MM.1S (cell line): ENCODE data around the gene ANKRD13B.

Experiments
- DNase-seq: peaks from one replicate; pipeline ENCODE4 v3.0.0-alpha.2; 2015
- H2AFZ ChIP-seq: fragments of 300-600 bp; sonication (generic); 2 replicates; pipeline ENCODE4 v1.6.0; 2016; ENCODE audit warnings: antibody characterized with exemption, low read length
- H3F3A ChIP-seq: fragments of 300-600 bp; sonication (generic); 2 replicates; pipeline ENCODE4 v1.6.1; 2016; ENCODE audit warnings: mild to moderate bottlenecking, antibody characterized with exemption, low read length, moderate library complexity, mixed read lengths; ENCODE audit not compliant: insufficient read depth
- H3K27ac ChIP-seq: fragments of 300-600 bp; sonication (generic); 2 replicates; pipeline ENCODE4 v1.5.1; 2016; ENCODE audit warnings: mild to moderate bottlenecking, low read length
- H3K27me3 ChIP-seq: fragments of 300-600 bp; sonication (generic); replicated peaks from 2 replicates; pipeline ENCODE4 v1.6.0; 2016; ENCODE audit warnings: low read length; ENCODE audit not compliant: insufficient read depth
- H3K36me3 ChIP-seq: fragments of 300-600 bp; sonication (generic); replicated peaks from 2 replicates; pipeline ENCODE4 v1.6.1; 2016; ENCODE audit warnings: mild to moderate bottlenecking, low read length, mixed read lengths; ENCODE audit not compliant: insufficient read depth
- H3K4me1 ChIP-seq: fragments of 300-600 bp; sonication (generic); 2 replicates; pipeline ENCODE4 v1.6.1; 2016; ENCODE audit warnings: low read length, mixed read lengths
- H3K4me2 ChIP-seq: fragments of 300-600 bp; sonication (generic); 2 replicates; pipeline ENCODE4 v1.6.0; 2016; ENCODE audit warnings: low read depth, low read length
- H3K4me3 ChIP-seq: fragments of 300-600 bp; sonication (generic); 2 replicates; pipeline ENCODE4 v1.5.1; 2016; ENCODE audit warnings: low read length, mixed read lengths
- H3K79me2 ChIP-seq: fragments of 300-600 bp; sonication (generic); 2 replicates; pipeline ENCODE4 v1.6.1; 2016; ENCODE audit warnings: mixed run types, low read length, mixed read lengths
- H3K9ac ChIP-seq: fragments of 300-600 bp; sonication (generic); 2 replicates; pipeline ENCODE4 v1.6.1; 2016; ENCODE audit warnings: low read length, mixed read lengths
- H3K9me2 ChIP-seq: fragments of 300-600 bp; sonication (generic); replicated peaks from 2 replicates; pipeline ENCODE4 v1.6.1; 2016; ENCODE audit warnings: mild to moderate bottlenecking, low read length, mixed read lengths; ENCODE audit not compliant: insufficient read depth
- H3K9me3 ChIP-seq: fragments of 300-600 bp; sonication (generic); replicated peaks from 2 replicates; pipeline ENCODE4 v1.6.1; 2016; ENCODE audit warnings: mild to moderate bottlenecking, low read length, mixed read lengths; ENCODE audit not compliant: insufficient read depth
- H4K20me1 ChIP-seq: fragments of 300-600 bp; sonication (generic); 2 replicates; pipeline ENCODE4 v1.6.1; 2016; ENCODE audit warnings: mild to moderate bottlenecking, low read length, moderate library complexity, mixed read lengths; ENCODE audit not compliant: insufficient read depth
- EZH2 ChIP-seq: fragments of 300-600 bp; sonication (generic); optimal IDR thresholded peaks from 2 replicates; pipeline ENCODE3; 2017; ENCODE audit warnings: low read depth, mild to moderate bottlenecking, antibody characterized with exemption, low read length, mixed read lengths
- EZH2phosphoT487 ChIP-seq: fragments of 300-600 bp; sonication (generic); IDR thresholded peaks from 2 replicates; pipeline ENCODE4 v1.6.1; 2018; ENCODE audit warnings: antibody characterized with exemption, low read length
- TF ChIP-seq, protein P1 (sequence below): fragments of 300-600 bp; sonication (generic); IDR thresholded peaks from 2 replicates; pipeline ENCODE4 v1.5.1; 2016; ENCODE audit warnings: antibody characterized with exemption, low read length, mixed read lengths

ANKRD13B gene

DNA sequence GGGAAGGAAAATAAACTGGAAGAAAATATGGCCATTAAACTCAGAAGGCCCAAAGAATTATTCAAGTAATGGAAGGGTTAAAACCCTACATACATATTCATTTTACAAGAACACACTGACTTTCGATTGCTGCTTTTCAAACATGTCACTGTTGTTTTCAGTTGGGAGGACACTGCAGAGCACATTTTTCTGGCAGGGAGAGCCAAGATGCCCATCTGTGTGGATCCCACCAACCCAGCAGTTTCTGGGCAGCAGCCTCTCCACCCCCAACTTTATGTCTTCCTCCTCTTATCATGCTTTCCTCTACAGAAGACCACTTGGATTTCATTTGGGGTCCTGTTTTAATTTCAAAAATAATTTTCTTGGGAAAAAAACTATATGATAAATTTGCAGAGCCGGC is 36.9 kb downstream of the ANKRD13B start:
- H3K27ac ChIP-seq = no peak overlapping the region
- no peaks in the 10 kb centered on the region for H3K27me3 ChIP-seq
- H4K20me1 ChIP-seq = no peaks in the 10 kb centered on the region

DNA sequence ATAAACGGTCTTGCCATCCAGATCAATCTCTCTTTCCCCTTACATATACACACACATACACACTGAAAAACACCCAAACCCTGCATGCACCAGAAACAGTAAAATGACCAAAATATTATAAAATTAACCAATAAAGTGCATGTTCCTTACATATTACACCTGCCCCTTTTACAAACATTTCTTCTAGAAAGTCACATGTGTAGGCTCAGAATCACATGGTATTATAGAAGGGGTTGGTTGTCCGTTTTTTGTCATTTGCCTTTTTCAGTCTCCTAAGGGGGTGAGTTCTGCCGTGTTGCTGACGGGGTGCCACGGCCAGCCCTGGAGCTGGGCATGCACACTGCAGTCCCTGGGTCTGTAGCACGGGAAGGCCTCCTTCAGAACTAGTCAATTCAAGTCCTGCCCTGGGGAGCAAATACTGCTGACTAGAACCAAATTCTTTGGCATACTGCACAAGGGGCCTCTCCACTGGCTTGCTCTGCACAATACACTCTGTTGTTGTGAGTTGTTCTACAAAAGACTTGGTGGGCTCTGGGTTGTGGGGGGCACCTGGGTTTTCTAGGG is 37.8 kb downstream of the ANKRD13B start:
- Histone ChIP-seq H3K4me3 (no peak overlapping the region), H3K9me3 (no peaks in the 10 kb centered on the region), H3K9ac (no peak overlapping the region), H4K20me1 (no peaks in the 10 kb centered on the region), H2AFZ (no peak overlapping the region), H3K9me2 (no peaks in the 10 kb centered on the region), H3K4me2 (no peak overlapping the region), H3F3A (no peaks in the 10 kb centered on the region), H3K27me3 (no peaks in the 10 kb centered on the region), H3K79me2 (no peaks in the 10 kb centered on the region), H3K4me1 (no peaks in the 10 kb centered on the region), H3K27ac (no peak overlapping the region), H3K36me3 (no peaks in the 10 kb centered on the region)
- TF ChIP-seq EZH2 (no peak), EZH2phosphoT487 (no peak)
- TF ChIP-seq, protein P1, sequence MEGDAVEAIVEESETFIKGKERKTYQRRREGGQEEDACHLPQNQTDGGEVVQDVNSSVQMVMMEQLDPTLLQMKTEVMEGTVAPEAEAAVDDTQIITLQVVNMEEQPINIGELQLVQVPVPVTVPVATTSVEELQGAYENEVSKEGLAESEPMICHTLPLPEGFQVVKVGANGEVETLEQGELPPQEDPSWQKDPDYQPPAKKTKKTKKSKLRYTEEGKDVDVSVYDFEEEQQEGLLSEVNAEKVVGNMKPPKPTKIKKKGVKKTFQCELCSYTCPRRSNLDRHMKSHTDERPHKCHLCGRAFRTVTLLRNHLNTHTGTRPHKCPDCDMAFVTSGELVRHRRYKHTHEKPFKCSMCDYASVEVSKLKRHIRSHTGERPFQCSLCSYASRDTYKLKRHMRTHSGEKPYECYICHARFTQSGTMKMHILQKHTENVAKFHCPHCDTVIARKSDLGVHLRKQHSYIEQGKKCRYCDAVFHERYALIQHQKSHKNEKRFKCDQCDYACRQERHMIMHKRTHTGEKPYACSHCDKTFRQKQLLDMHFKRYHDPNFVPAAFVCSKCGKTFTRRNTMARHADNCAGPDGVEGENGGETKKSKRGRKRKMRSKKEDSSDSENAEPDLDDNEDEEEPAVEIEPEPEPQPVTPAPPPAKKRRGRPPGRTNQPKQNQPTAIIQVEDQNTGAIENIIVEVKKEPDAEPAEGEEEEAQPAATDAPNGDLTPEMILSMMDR = no peak
- no peak for DNase-seq

More for the DNA sequence above, 36.9 kb downstream of the ANKRD13B start:
- Histone ChIP-seq H3K9ac (no peak overlapping the region), H3K4me2 (no peak overlapping the region), H2AFZ (no peak overlapping the region), H3F3A (no peaks in the 10 kb centered on the region), H3K9me2 (no peaks in the 10 kb centered on the region), H3K9me3 (no peaks in the 10 kb centered on the region), H3K79me2 (no peaks in the 10 kb centered on the region), H3K4me3 (no peak overlapping the region), H3K36me3 (no peaks in the 10 kb centered on the region), H3K4me1 (no peaks in the 10 kb centered on the region)
- DNase-seq = no peak
- TF ChIP-seq, protein P1 = no peak

DNA sequence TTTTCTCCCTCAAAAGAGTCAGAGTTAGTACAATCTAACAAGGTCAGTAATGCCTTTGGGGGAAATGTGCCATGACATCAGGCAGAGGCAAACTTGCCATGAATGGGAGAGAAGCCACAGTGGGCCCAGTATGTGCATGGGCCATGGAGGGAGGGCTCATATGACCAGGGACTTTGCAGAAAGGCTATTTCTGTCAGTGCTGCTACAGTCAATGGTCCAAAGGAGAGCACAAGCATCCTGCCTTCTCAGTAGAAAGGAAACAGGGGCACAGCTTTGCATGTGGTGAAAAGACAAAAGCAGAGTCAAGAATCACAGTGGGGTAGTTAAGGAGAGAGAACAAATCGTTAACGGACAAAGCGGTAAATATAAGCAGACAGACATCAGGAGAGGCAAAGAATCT is 41.0 kb downstream of the ANKRD13B start:
- H2AFZ ChIP-seq = no peak overlapping the region
- no peak for TF ChIP-seq EZH2
- TF ChIP-seq, protein P1 = no peak
- H3K4me3 ChIP-seq = no peak overlapping the region
- no peaks in the 10 kb centered on the region for H3K4me1 ChIP-seq
- H4K20me1 ChIP-seq = no peaks in the 10 kb centered on the region
- no peak overlapping the region for H3K4me2 ChIP-seq
- H3K27me3 ChIP-seq = no peaks in the 10 kb centered on the region
- 0 out of 2 replicates have a peak, but pooled peaks cover 1% of the 10 kb centered on the region for H3F3A ChIP-seq
- H3K79me2 ChIP-seq = no peaks in the 10 kb centered on the region
- H3K9me2 ChIP-seq = no peaks in the 10 kb centered on the region
- DNase-seq = no peak
- H3K9ac ChIP-seq = no peak overlapping the region
- H3K36me3 ChIP-seq = no peaks in the 10 kb centered on the region
- no peaks in the 10 kb centered on the region for H3K9me3 ChIP-seq
- no peak overlapping the region for H3K27ac ChIP-seq
